ENCODE measurements around the gene THRSP. TPM values are rescaled to one million over a fixed set of nuclear protein-coding genes. Genes with fewer than 3 reads are reported as not detected.

The THRSP gene
- total and polyA plus RNA-seq, 2 of the 4 experiments (the other 2 are of a cell fraction), result not detected

GRCh38 chr11:78039919-78040671 is 23.6 kb upstream of the THRSP start:
- peak overlapping the region; percentile 96 for H2BK5ac ChIP-seq (ENCODE audit: low read depth, low read length, poor library complexity, severe bottlenecking)
- peak overlapping the region; percentile 93 to 98 for H4K8ac ChIP-seq (ENCODE audit: low read depth in 2 of 2, low read length in 2 of 2)
- no peaks in the 10 kb centered on the region for H3K36me3 ChIP-seq (ENCODE audit: control insufficient read depth, insufficient read depth, low read length)
- H3K9ac ChIP-seq (ENCODE audit: low read depth, low read length), result peak overlapping the region; percentile 82
- TSS peak; percentile 92 for BruUV-seq (replicated peaks)
- peak overlapping the region; percentile 97 for H2BK20ac ChIP-seq (ENCODE audit: low read depth, low read length)
- peak overlapping the region; percentile 99 for H3K14ac ChIP-seq (replicated peaks; ENCODE audit: low read depth, low read length)
- peak overlapping the region; percentile 78 for H3K18ac ChIP-seq (ENCODE audit: low read depth, low read length)
- 0% methylated on average over 1 of the region's 7 CpGs; no CpG with 5 or more reads in 1 of the 2 experiments for WGBS, 2 experiments (ENCODE audit: extremely low coverage in 2 of 2, insufficient read length in 1 of 2)
- no peak overlapping the region; the same call in 1 of the 2 replicates for H3K4me3 ChIP-seq (ENCODE audit: insufficient read depth, low read depth, low read length)
- TF ChIP-seq MAFK (IDR thresholded peaks at IDR 0.05; ENCODE audit: low read depth, low read length), result no peak
- TF ChIP-seq SMC3 (IDR thresholded peaks at IDR 0.05; ENCODE audit: low read depth, low read length), result no peak
- TF ChIP-seq BHLHE40 (IDR thresholded peaks at IDR 0.05; ENCODE audit: low read depth, low read length), result no peak
- TF ChIP-seq CHD1 (IDR thresholded peaks at IDR 0.05; ENCODE audit: low read depth, low read length), result no peak
- TF ChIP-seq FOS (IDR thresholded peaks at IDR 0.05; ENCODE audit: low read depth, low read length), result peak; percentile 59; the same call in 1 of the 2 replicates
- TF ChIP-seq MXI1 (IDR thresholded peaks at IDR 0.05; ENCODE audit: borderline replicate concordance, low read depth, low read length), result no peak
- no peak for TF ChIP-seq USF2 (IDR thresholded peaks at IDR 0.05; ENCODE audit: low read depth, low read length)
- no peak for TF ChIP-seq RAD21 (IDR thresholded peaks at IDR 0.05; ENCODE audit: low read length)
- no peak for TF ChIP-seq NFE2L2 (IDR thresholded peaks at IDR 0.05; ENCODE audit: low read depth, low read length)
- no peak for TF ChIP-seq CTCF (conservative IDR thresholded peaks at IDR 0.05; ENCODE audit: low read depth, low read length)
- peak; percentile 43; the same call in 1 of the 2 replicates for TF ChIP-seq MAZ (IDR thresholded peaks at IDR 0.05; ENCODE audit: borderline replicate concordance, low read depth, low read length)
- TF ChIP-seq ELK1 (IDR thresholded peaks at IDR 0.05; ENCODE audit: borderline replicate concordance, low read depth, low read length), result no peak
- no peak for TF ChIP-seq POLR2A (IDR thresholded peaks at IDR 0.05; ENCODE audit: low read depth, low read length)
- TF ChIP-seq RFX5 (IDR thresholded peaks at IDR 0.05; ENCODE audit: low read depth, low read length), result no peak
- DNase-seq (peak; percentile 85), ATAC-seq (ENCODE audit: low read depth) (peak; percentile 77)
- no peaks in the 10 kb centered on the region for H3K27me3 ChIP-seq (ENCODE audit: control insufficient read depth, insufficient read depth, low read length)
- peak overlapping the region; percentile 98 for H3K56ac ChIP-seq (ENCODE audit: extremely low read depth, insufficient read depth, low read length)
- H2AFZ ChIP-seq (replicated peaks; ENCODE audit: low read length, poor library complexity), result peak overlapping the region; percentile 76
- H4K20me1 ChIP-seq (ENCODE audit: insufficient read depth, low read length), result no peaks in the 10 kb centered on the region
- H4K5ac ChIP-seq (ENCODE audit: low read depth, low read length), result peak overlapping the region; percentile 61
- H4K91ac ChIP-seq (ENCODE audit: insufficient read depth, low read depth, low read length), result peak overlapping the region; percentile 98
- H2BK120ac ChIP-seq (ENCODE audit: low read depth, low read length), result peak overlapping the region; percentile 98
- H3K9me3 ChIP-seq (ENCODE audit: control insufficient read depth, insufficient read depth, low read length), result no peaks in the 10 kb centered on the region
- intact Hi-C loops (cut with micrococcal nuclease) (no loop called here), in situ Hi-C loops (cut with MboI; ENCODE audit: low sequenced_read_pairs) (no loop called here), dilution Hi-C loops (cut with HindIII; ENCODE audit: low sequenced_read_pairs, unreplicated experiment) (no loop called here)
- H3K4me1 ChIP-seq (ENCODE audit: control insufficient read depth, insufficient read depth, low read length), result peaks cover 9% of the 10 kb centered on the region
- peak overlapping the region; percentile 98 for H3K23ac ChIP-seq (ENCODE audit: low read depth, low read length)
- H2BK15ac ChIP-seq (ENCODE audit: low read depth, low read length), result peak overlapping the region; percentile 94
- H3K4ac ChIP-seq (ENCODE audit: low read depth, low read length), result peak overlapping the region; percentile 99
- H3K79me1 ChIP-seq (ENCODE audit: low read depth in 1 of 2, low read length in 2 of 2), result peaks cover 0 to 10% of the 10 kb centered on the region in 2 experiments; a peak in 2 of 4 replicates
- peaks cover 14% of the 10 kb centered on the region; the same call in 1 of the 2 replicates for H3K9me1 ChIP-seq (ENCODE audit: insufficient read depth, low read length)
- peak overlapping the region; percentile 78 for H2AK5ac ChIP-seq (ENCODE audit: low read depth, low read length)
- CTCF ChIA-PET, result interaction anchor here (0.6 kb wide), 1 partner anchor 525 kb away, joined by 4 read pairs; no protein-coding TSS in a partner anchor
- H2AK9ac ChIP-seq (replicated peaks; ENCODE audit: low read depth, low read length, poor library complexity), result no peak overlapping the region
- peak overlapping the region; percentile 96 for H3K27ac ChIP-seq (ENCODE audit: insufficient read depth, low read length)
- H3K4me2 ChIP-seq (ENCODE audit: low read depth, low read length), result peak overlapping the region; percentile 34
- POLR2A ChIA-PET (ENCODE audit: unreplicated experiment), result interaction anchor here (0.6 to 1.2 kb wide), 3 partner anchors 10 to 256 kb away, joined by 3 to 4 read pairs (median 3); no protein-coding TSS in a partner anchor

All from IMR-90 (cell line).